ENCODE results near the gene CNIH2.

Gene CNIH2

DNA sequence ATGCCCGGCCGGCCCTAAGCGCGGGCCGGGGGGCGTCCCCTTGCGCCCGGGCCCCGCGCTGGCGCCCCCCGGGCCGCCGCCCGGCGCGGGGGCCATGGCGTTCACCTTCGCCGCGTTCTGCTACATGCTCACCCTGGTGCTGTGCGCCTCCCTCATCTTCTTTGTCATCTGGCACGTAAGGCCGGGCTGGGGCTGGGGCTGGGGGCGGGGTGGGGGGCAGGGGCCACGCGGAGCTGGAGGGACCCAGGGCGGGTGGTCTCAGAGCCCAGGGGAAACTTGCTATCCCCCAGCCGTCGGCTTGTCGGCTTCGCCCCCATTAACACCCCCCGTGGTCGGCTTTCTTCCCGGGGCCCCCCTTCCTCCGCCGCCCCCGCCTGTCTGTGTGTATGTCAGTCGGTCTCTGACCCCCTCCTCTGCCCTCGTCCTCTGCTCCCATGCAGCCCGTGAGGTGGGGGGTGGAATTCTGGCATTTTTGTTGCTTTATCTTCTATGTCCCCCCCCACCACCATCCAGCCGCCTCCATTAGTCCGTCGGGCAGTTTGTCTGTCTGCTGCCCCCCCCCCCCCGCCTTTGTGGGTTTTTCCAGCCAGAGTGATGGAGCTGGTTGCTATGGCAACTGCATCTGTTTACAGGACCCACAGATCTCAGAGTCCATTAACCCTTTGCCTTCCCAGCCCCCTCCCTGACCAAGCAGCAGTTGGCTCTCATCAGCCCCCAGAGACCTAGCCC, 552 bp downstream of the CNIH2 start:
- TF ChIP-seq, protein P1, sequence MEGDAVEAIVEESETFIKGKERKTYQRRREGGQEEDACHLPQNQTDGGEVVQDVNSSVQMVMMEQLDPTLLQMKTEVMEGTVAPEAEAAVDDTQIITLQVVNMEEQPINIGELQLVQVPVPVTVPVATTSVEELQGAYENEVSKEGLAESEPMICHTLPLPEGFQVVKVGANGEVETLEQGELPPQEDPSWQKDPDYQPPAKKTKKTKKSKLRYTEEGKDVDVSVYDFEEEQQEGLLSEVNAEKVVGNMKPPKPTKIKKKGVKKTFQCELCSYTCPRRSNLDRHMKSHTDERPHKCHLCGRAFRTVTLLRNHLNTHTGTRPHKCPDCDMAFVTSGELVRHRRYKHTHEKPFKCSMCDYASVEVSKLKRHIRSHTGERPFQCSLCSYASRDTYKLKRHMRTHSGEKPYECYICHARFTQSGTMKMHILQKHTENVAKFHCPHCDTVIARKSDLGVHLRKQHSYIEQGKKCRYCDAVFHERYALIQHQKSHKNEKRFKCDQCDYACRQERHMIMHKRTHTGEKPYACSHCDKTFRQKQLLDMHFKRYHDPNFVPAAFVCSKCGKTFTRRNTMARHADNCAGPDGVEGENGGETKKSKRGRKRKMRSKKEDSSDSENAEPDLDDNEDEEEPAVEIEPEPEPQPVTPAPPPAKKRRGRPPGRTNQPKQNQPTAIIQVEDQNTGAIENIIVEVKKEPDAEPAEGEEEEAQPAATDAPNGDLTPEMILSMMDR (IDR thresholded peaks at IDR 0.05; ENCODE audit: low read depth, low read length), result no peak
- peak overlapping the region; percentile 12 for H3K4me3 ChIP-seq (ENCODE audit: low read depth, low read length)
- DNase-seq (ENCODE audit: low read depth, low spot score), result peak; percentile 20
- in situ Hi-C loops (cut with HindIII; ENCODE audit: low sequenced_read_pairs), result no loop called here

DNA sequence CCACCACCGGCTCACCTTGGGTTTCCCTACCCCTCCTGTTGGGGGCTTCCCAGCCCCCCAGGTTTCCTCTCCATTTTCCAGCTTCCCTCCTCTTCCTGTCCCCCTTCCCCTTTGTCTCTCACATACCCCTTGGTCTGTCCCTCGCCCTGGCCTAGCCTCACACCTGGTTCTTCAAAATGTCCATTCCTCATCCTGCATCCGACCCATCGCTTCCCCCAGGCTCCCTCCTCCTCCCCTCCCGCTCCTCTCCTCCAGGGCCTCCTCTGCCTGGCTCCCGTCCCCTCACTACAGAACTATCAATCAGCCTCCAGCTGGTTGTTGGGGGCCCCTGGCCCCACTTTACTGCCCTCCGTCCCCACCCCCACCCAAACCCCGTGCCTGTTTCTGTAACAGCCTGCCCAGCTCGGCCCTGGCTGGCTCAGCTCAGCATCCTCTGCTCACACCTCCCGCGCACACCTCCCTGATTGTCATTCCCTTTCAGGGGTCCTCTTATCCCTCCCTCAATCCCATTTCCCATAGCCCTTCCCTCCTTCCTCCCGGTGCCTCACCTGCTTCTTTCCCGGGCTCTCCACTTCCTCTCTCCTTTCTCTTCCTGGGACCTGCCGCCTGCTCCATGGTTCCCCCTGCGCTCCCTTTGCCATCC, 1.2 kb downstream of the CNIH2 start:
- in situ Hi-C loops (cut with HindIII; ENCODE audit: low sequenced_read_pairs), result no loop called here
- no peak overlapping the region for H3K4me3 ChIP-seq (ENCODE audit: low read depth, low read length)

DNA sequence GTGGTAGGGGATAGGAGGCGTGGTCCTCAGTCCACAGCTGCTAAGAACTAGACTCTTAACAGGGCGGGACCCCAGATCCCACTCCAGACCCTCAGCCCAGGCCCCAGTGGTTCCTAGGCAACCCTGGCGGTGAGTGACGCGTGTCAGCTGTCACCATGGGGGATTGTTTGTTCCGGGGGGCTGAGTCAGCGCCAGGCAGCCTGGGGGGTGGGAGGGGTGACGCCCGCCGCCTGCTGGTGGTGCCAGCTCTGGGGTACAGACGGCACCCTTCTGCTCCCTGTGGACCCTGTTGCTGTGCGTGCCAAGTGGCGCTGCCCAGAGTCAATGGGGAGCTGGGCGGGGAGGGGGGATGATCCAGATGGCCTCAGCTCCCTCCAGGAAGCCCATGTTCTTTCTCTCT, 2.5 kb downstream of the CNIH2 start:
- DNase-seq (ENCODE audit: low read depth, low spot score), result peak; percentile 7
- no peak overlapping the region for H3K4me3 ChIP-seq (ENCODE audit: low read depth, low read length)
- in situ Hi-C loops (cut with HindIII; ENCODE audit: low sequenced_read_pairs), result no loop called here
- TF ChIP-seq, protein P1 (IDR thresholded peaks at IDR 0.05; ENCODE audit: low read depth, low read length), result no peak

More for the DNA sequence above, 1.2 kb downstream of the CNIH2 start:
- TF ChIP-seq, protein P1 (IDR thresholded peaks at IDR 0.05; ENCODE audit: low read depth, low read length), result no peak
- DNase-seq (ENCODE audit: low read depth, low spot score), result no peak

DNA sequence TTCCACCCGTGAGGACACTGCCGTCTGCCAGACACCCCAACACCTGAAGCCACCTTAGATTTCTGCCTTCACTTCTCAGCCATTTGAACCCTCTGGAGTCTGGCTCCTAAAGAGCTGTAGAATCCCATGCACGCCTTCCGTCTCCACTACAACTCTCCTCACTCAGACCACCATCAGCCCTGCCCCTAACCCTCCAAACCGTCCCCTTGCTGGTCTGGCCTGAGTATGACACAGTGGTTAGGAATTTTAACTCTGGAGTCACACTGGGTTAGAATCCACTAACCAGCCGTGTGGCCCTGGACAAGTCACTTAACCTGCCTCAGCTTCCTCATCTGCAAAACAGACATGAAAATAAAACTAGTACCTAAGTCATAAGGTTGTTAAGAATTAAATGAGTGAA, 3.0 kb downstream of the CNIH2 start:
- TF ChIP-seq, protein P1 (IDR thresholded peaks at IDR 0.05; ENCODE audit: low read depth, low read length), result no peak
- DNase-seq (ENCODE audit: low read depth, low spot score), result no peak
- H3K4me3 ChIP-seq (ENCODE audit: low read depth, low read length), result no peak overlapping the region
- in situ Hi-C loops (cut with HindIII; ENCODE audit: low sequenced_read_pairs), result no loop called here

DNA sequence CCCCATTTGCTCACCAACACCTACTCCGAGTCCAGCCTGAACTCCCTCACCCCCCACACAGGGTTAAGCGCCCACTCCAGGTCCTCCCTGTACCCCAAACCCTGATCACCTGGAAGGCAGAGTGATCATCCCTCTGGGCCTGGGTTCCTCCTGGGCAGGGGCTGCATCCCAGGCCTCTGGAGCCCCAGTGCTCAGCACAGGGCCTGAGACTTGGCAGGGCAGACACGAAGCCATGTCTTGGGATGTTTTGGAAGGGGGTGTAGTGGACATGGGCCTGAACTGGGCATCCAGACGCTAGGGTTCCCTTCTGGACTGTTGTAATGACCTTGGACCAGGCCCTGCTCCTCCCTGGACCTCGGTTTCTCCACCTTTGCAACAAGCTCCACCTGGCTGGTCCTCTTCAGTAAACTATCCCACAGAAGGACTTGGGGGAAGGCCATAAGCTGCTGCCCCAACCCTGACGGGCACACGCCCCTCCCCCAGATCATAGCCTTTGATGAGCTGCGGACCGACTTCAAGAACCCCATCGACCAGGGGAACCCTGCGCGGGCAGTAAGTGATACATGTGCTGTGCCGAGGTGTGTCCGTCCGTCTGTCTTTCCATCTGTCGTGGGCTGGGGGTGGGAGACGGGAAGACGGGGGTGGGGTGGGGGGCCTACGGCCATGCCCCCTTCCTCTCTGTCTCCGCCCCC, 3.9 kb downstream of the CNIH2 start:
- TF ChIP-seq, protein P1 (IDR thresholded peaks at IDR 0.05; ENCODE audit: low read depth, low read length), result no peak
- H3K4me3 ChIP-seq (ENCODE audit: low read depth, low read length), result no peak overlapping the region
- DNase-seq (ENCODE audit: low read depth, low spot score), result no peak
- in situ Hi-C loops (cut with HindIII; ENCODE audit: low sequenced_read_pairs), result no loop called here

DNA sequence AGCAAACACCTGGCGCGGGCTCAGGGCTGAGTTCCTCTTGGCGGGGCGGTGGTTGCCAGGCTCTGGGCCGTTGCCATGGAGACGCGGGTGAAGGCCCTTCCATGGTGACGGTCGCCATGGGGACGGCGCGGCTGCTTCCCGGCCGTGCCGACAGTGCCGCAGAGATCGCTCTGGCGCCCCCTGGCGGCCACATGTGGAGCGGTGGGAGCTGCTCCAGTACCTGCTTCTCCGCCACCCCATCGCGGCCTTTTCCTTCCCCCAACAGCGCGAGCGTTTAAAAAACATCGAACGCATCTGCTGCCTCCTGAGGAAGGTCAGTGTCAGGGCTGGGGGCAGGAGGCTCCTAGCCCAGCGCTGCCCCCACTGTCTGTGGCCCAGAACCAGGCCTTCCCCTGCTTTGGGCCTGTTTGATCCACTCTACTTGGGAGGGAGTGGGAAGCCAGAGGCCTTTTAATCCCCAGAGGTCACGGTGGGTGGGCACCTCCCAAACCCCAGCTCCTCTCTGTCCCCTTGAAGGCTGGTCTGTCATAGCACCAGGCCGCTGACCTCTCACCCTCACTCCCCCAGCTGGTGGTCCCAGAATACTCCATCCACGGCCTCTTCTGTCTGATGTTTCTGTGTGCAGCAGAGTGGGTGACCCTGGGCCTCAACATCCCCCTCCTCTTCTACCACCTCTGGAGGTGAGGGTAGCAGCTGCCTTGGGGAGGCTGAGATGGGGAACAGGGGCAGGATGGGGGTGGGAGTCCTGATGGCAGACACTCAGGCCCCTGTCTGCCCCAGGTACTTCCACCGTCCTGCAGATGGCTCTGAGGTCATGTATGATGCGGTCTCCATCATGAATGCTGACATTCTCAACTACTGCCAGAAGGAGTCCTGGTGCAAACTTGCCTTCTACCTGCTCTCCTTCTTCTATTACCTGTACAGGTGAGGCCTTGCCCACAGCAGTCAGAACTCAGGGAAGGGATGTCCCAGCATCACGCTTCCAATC, 4.8 kb downstream of the CNIH2 start:
- DNase-seq (ENCODE audit: low read depth, low spot score), result peak; percentile 94
- in situ Hi-C loops (cut with HindIII; ENCODE audit: low sequenced_read_pairs), result no loop called here
- H3K4me3 ChIP-seq (ENCODE audit: low read depth, low read length), result no peak overlapping the region
- TF ChIP-seq, protein P1 (IDR thresholded peaks at IDR 0.05; ENCODE audit: low read depth, low read length), result peak; percentile 98
